HCT116 (cell line): ENCODE data around the gene SELL. TPM values are rescaled to one million over a fixed set of nuclear protein-coding genes. Genes with fewer than 3 reads are reported as not detected.

Experiments used
- ATAC-seq: fragments of 200-7000 bp; cut with Tn5 transposase; 2 replicates; pipeline ENCODE4 v1.9.1; 2020; ENCODE audit warnings: mild to moderate bottlenecking, moderate library complexity
- BruUV-seq: library from RNA; stranded (reverse); fragments of 400-500 nt; replicated peaks from 2 replicates; lab custom pipeline; 2021; lab: Mats Ljungman, UMichigan
- CTCF ChIA-PET: fragments of 300-600 bp; sonication (Branson Sonifier 250); formaldehyde crosslinking; loops from one replicate; lab custom pipeline; 2021; ENCODE audit warnings: antibody characterized with exemption; lab: Charles Lee
- POLR2A ChIA-PET: fragments of 300-600, 350-600 bp; sonication (Branson Sonifier 250); formaldehyde crosslinking; loops from one replicate; lab custom pipeline; 2021; ENCODE audit warnings: antibody characterized with exemption; lab: Charles Lee
- RAD21 ChIA-PET, 2 experiments: fragments of 300-600 bp; sonication (Branson Sonifier 250); formaldehyde crosslinking; loops; one replicate each; lab custom pipeline; 2023; ENCODE audit warnings: low total read pairs in 2 of 2; ENCODE audit not compliant: uncharacterized antibody in 2 of 2, unreplicated experiment in 2 of 2, low non-redundant PET in 1 of 2; lab: Charles Lee
- DNase-seq: peaks from one replicate; pipeline ENCODE4 v3.0.0-alpha.2; 2010; ENCODE audit warnings: low read depth, low spot score
- H2AFZ ChIP-seq: fragments of 200-600 bp; shearing (Covaris generic), sonication (generic); 2 replicates; pipeline ENCODE4 v1.6.1; 2017; ENCODE audit warnings: low read depth, mixed run types, mixed read lengths, antibody characterized with exemption, low read length; ENCODE audit not compliant: poor library complexity, severe bottlenecking
- H3K27ac ChIP-seq: 2 replicates; pipeline ENCODE4 v1.5.1; 2012; ENCODE audit warnings: low read depth, low read length
- H3K27me3 ChIP-seq: fragments of 200-600 bp; sonication (generic); 2 replicates; pipeline ENCODE4 v1.6.1; 2016; ENCODE audit warnings: mixed run types, low read length, mixed read lengths; ENCODE audit not compliant: insufficient read depth
- H3K36me3 ChIP-seq, 2 experiments: fragments of 200-500 bp in 1 of 2; fragments of 200-600 bp in 1 of 2; sonication (Bioruptor generic) in 1 of 2; sonication (generic) in 1 of 2; 2 replicates each; pipeline versions ENCODE4 v1.5.1 to v1.6.1; 2014 to 2016; ENCODE audit warnings: low read length in 2 of 2, inconsistent platforms in 1 of 2, mixed read lengths in 1 of 2, mixed run types in 1 of 2; ENCODE audit not compliant: insufficient read depth in 2 of 2, control insufficient read depth in 1 of 2
- H3K4me1 ChIP-seq, 2 experiments: fragments of 200-600 bp in 1 of 2; sonication (generic) in 1 of 2; 2 replicates each; pipeline versions ENCODE4 v1.5.1 to v1.6.1; 2012 to 2017; ENCODE audit warnings: low read length in 2 of 2, inconsistent platforms in 1 of 2, mild to moderate bottlenecking in 1 of 2, mixed read lengths in 1 of 2, mixed run types in 1 of 2, moderate library complexity in 1 of 2; ENCODE audit not compliant: insufficient read depth in 2 of 2, control insufficient read depth in 1 of 2
- H3K4me2 ChIP-seq: fragments of 200-600 bp; sonication (generic); 2 replicates; pipeline ENCODE4 v1.6.1; 2017; ENCODE audit warnings: mixed run types, low read length, mixed read lengths
- H3K4me3 ChIP-seq, 2 experiments: fragments of 200-600 bp in 1 of 2; sonication (generic) in 1 of 2; replicated peaks in 1 of 2; 2 replicates each; pipeline ENCODE4 v1.5.1; 2011 to 2016; ENCODE audit warnings: low read length in 2 of 2, control low read depth in 1 of 2, low read depth in 1 of 2, mild to moderate bottlenecking in 1 of 2, mixed read lengths in 1 of 2, mixed run types in 1 of 2
- H3K79me2 ChIP-seq: fragments of 200-600 bp; sonication (generic); 2 replicates; pipeline ENCODE4 v1.6.1; 2017; ENCODE audit warnings: mild to moderate bottlenecking, mixed run types, low read length, moderate library complexity, mixed read lengths; ENCODE audit not compliant: insufficient read depth
- H3K9ac ChIP-seq: fragments of 200-600 bp; sonication (generic); 2 replicates; pipeline ENCODE4 v1.6.1; 2016; ENCODE audit warnings: low read length, mixed read lengths
- H3K9me2 ChIP-seq: fragments of 200-600 bp; sonication (generic), shearing (Covaris generic); 2 replicates; pipeline ENCODE4 v1.6.1; 2017; ENCODE audit warnings: mixed run types, mild to moderate bottlenecking, moderate library complexity; ENCODE audit not compliant: insufficient read depth
- H3K9me3 ChIP-seq, 2 experiments: fragments of 200-500 bp in 1 of 2; fragments of 200-600 bp in 1 of 2; sonication (Bioruptor generic) in 1 of 2; sonication (generic) in 1 of 2; 2 replicates each; pipeline ENCODE4 v1.6.1; 2014 to 2017; ENCODE audit warnings: low read length in 2 of 2, mixed read lengths in 2 of 2, inconsistent platforms in 1 of 2, low read depth in 1 of 2, mild to moderate bottlenecking in 1 of 2, mixed run types in 1 of 2, moderate library complexity in 1 of 2; ENCODE audit not compliant: control insufficient read depth in 1 of 2, insufficient read depth in 1 of 2
- H4K20me1 ChIP-seq: fragments of 200-600 bp; sonication (generic), shearing (Covaris generic); 2 replicates; pipeline ENCODE4 v1.6.1; 2017; ENCODE audit warnings: mixed run types, mild to moderate bottlenecking, moderate library complexity; ENCODE audit not compliant: insufficient read depth
- ATF3 ChIP-seq: IDR thresholded peaks from 2 replicates; pipeline ENCODE4 v1.6.1; 2012
- CBX3 ChIP-seq: IDR thresholded peaks from 2 replicates; pipeline ENCODE4 v1.6.1; 2012; ENCODE audit warnings: low read depth
- CEBPB ChIP-seq: IDR thresholded peaks from 2 replicates; pipeline ENCODE4 v1.6.1; 2012; ENCODE audit warnings: low read depth
- CTCF ChIP-seq, 3 experiments: fragments of 200-600 bp in 1 of 3; sonication (generic) in 1 of 3; IDR thresholded peaks in 2 of 3; conservative IDR thresholded peaks in 1 of 3; 2 replicates each; pipeline ENCODE4 v1.5.1; 2012 to 2017; ENCODE audit warnings: low read depth in 2 of 3, low read length in 2 of 3, antibody characterized with exemption in 1 of 3, borderline replicate concordance in 1 of 3, control low read depth in 1 of 3, mild to moderate bottlenecking in 1 of 3, mixed read lengths in 1 of 3, mixed run types in 1 of 3, moderate library complexity in 1 of 3; ENCODE audit not compliant: insufficient read depth in 1 of 3
- EGR1 ChIP-seq: IDR thresholded peaks from 2 replicates; pipeline ENCODE4 v1.6.1; 2012; ENCODE audit warnings: low read depth
- ELF1 ChIP-seq: IDR thresholded peaks from 2 replicates; pipeline ENCODE4 v1.6.1; 2012; ENCODE audit warnings: low read depth, borderline replicate concordance
- EZH2phosphoT487 ChIP-seq: fragments of 200-600 bp; IDR thresholded peaks from 2 replicates; pipeline ENCODE4 v1.6.1; 2018; ENCODE audit warnings: antibody characterized with exemption, borderline replicate concordance
- FOSL1 ChIP-seq: IDR thresholded peaks from 2 replicates; pipeline ENCODE4 v1.6.1; 2012; ENCODE audit warnings: low read depth
- MAX ChIP-seq: IDR thresholded peaks from 2 replicates; pipeline ENCODE4 v1.6.1; 2012
- POLR2A ChIP-seq: IDR thresholded peaks from 2 replicates; pipeline ENCODE4 v1.7.0; 2011; ENCODE audit warnings: borderline replicate concordance; ENCODE audit not compliant: insufficient read depth, insufficient read length; ENCODE audit errors: extremely low read depth
- POLR2AphosphoS5 ChIP-seq: IDR thresholded peaks from 2 replicates; pipeline ENCODE4 v1.6.1; 2011; ENCODE audit warnings: mild to moderate bottlenecking, low read depth, low read length, moderate library complexity
- RAD21 ChIP-seq: IDR thresholded peaks from 2 replicates; pipeline ENCODE4 v1.6.1; 2012; ENCODE audit warnings: low read depth, mild to moderate bottlenecking
- REST ChIP-seq: IDR thresholded peaks from 2 replicates; pipeline ENCODE4 v1.6.1; 2012; ENCODE audit warnings: low read depth
- SP1 ChIP-seq: IDR thresholded peaks from 2 replicates; pipeline ENCODE4 v1.6.1; 2012; ENCODE audit warnings: low read depth
- SRF ChIP-seq: IDR thresholded peaks from 2 replicates; pipeline ENCODE4 v1.6.1; 2012; ENCODE audit warnings: low read depth
- YY1 ChIP-seq: IDR thresholded peaks from 2 replicates; pipeline ENCODE4 v1.6.1; 2011; ENCODE audit warnings: low read length, low read depth, moderate library complexity, mild to moderate bottlenecking; ENCODE audit not compliant: insufficient replicate concordance; ENCODE audit errors: extremely low read depth
- ZBTB33 ChIP-seq: IDR thresholded peaks from 2 replicates; pipeline ENCODE4 v1.6.1; 2011; ENCODE audit warnings: mild to moderate bottlenecking, low read length, moderate library complexity; ENCODE audit not compliant: insufficient replicate concordance; ENCODE audit errors: extremely low read depth
- intact Hi-C: fragments of 100-400 bp; cut with micrococcal nuclease; formaldehyde crosslinking; loops from 2 replicates; pipeline ENCODE4 v1.10.0; 2022
- total RNA-seq: library from RNA; stranded (reverse); gene quantifications from one replicate; pipeline ENCODE4 v1.2.1, GENCODE V29; 2021; ENCODE audit not compliant: unreplicated experiment

Gene SELL
- total RNA-seq, 1 experiment from 2014 or later, result 4.1 TPM

GRCh38 chr1:169653873-169654272 is 57.5 kb downstream of the SELL start:
- Histone ChIP-seq H2AFZ (no peak overlapping the region), H3K4me1 (no peaks in the 10 kb centered on the region), H3K79me2 (no peaks in the 10 kb centered on the region), H3K9me2 (no peaks in the 10 kb centered on the region), H3K36me3 (no peaks in the 10 kb centered on the region), H3K27me3 (no peaks in the 10 kb centered on the region), H3K4me2 (no peak overlapping the region), H3K27ac (no peak overlapping the region), H3K9ac (no peak overlapping the region), H3K4me3 (no peak overlapping the region), H3K9me3 (no peaks in the 10 kb centered on the region), H4K20me1 (no peaks in the 10 kb centered on the region)
- CTCF ChIA-PET, result no interaction called here
- no peak for DNase-seq
- intact Hi-C loops, result loop anchor here (10.0 kb wide), 1 partner anchor 61 kb away; the partner anchor contains the start of gene SELL
- BruUV-seq, result no TSS peak
- no peak for ATAC-seq
- POLR2A ChIA-PET, result no interaction called here
- TF ChIP-seq RAD21 (no peak), FOSL1 (no peak), ELF1 (no peak), EGR1 (no peak), EZH2phosphoT487 (no peak), YY1 (no peak), SP1 (no peak), REST (no peak), POLR2AphosphoS5 (no peak), ATF3 (no peak), POLR2A (no peak), MAX (no peak), CEBPB (no peak), SRF (no peak), CTCF (IDR thresholded peaks at IDR 0.05 in 2 of 3, conservative IDR thresholded peaks at IDR 0.05 in 1 of 3; ENCODE audit: borderline replicate concordance in 1 of 3, insufficient read depth in 1 of 3, low read depth in 2 of 3, low read length in 2 of 3) (no peak), CBX3 (no peak), ZBTB33 (no peak)
- RAD21 ChIA-PET, result no interaction called here
